Transverse colon (tissue), 4 donors: ENCODE measurements around the gene MACROD1.

ENCODE experiments used
- POLR2A ChIP-seq: fragments of 450-650 bp; IDR thresholded peaks from one replicate; pipeline ENCODE4 v1.6.1; 2016; ENCODE audit warnings: antibody characterized with exemption, mild to moderate bottlenecking, moderate library complexity
- POLR2AphosphoS5 ChIP-seq, 3 donors: sonication (generic); formaldehyde crosslinking; IDR thresholded peaks; one replicate each; pipeline ENCODE4 v1.6.1; 2016; ENCODE audit warnings: antibody characterized with exemption in 3 of 3
- TF ChIP-seq, protein P1 (sequence below), 5 experiments: fragments of 200-600 bp in 3 of 5; fragments of 450-650 bp in 2 of 5; sonication (generic) in 3 of 5; IDR thresholded peaks; 1 replicate in 2 of 5; 2 replicates in 3 of 5; pipeline ENCODE4 v1.5.1; 2016 to 2017; ENCODE audit warnings: antibody characterized with exemption in 5 of 5, inconsistent platforms in 3 of 5, mild to moderate bottlenecking in 2 of 5, moderate library complexity in 1 of 5

DNA sequence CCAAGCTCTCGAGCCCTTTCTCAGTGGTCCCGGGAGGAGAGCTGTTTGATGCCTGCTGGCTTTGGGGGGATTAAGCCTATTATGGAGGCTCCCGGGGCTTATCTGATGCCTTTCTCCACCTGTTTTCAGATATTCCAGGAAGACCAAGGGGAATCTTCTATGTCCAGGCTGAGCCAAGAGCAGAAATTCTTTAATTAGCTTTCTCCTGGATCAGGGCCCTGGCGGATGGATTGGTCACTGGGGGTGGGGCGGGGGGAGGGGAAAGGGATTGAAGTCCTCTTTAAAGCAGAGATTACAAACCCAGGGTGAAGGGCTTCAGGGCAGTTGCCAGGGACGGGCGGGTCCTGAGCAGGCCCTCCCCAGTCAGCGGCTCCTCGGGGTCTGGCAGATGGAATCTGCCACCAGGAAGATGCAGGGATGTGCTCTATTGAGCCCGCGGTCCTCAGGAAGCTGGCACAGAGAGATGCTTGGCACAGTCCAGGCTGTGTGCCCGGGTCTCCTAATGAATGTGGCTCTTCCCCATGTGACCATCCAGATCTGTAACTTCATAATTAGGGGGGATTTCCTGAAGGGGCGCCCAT is 33.6 kb downstream of the MACROD1 start:
- TF ChIP-seq, protein P1, sequence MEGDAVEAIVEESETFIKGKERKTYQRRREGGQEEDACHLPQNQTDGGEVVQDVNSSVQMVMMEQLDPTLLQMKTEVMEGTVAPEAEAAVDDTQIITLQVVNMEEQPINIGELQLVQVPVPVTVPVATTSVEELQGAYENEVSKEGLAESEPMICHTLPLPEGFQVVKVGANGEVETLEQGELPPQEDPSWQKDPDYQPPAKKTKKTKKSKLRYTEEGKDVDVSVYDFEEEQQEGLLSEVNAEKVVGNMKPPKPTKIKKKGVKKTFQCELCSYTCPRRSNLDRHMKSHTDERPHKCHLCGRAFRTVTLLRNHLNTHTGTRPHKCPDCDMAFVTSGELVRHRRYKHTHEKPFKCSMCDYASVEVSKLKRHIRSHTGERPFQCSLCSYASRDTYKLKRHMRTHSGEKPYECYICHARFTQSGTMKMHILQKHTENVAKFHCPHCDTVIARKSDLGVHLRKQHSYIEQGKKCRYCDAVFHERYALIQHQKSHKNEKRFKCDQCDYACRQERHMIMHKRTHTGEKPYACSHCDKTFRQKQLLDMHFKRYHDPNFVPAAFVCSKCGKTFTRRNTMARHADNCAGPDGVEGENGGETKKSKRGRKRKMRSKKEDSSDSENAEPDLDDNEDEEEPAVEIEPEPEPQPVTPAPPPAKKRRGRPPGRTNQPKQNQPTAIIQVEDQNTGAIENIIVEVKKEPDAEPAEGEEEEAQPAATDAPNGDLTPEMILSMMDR (IDR thresholded peaks at IDR 0.05) = no peak
- TF ChIP-seq POLR2AphosphoS5 (IDR thresholded peaks at IDR 0.05) = no peak
- no peak for TF ChIP-seq POLR2A
